Choroid plexus epithelial cell (primary cell): ENCODE measurements around the gene CNGA3.

Source experiments
- DNase-seq: peaks from one replicate; pipeline ENCODE4 v3.0.0-alpha.2; 2010; ENCODE audit warnings: low read depth
- H3K4me3 ChIP-seq: 2 replicates; pipeline ENCODE4 v1.5.1; 2011; ENCODE audit warnings: low read depth, mild to moderate bottlenecking, control low read depth, low read length, moderate library complexity
- TF ChIP-seq, protein P1 (sequence below): conservative IDR thresholded peaks from 2 replicates; pipeline ENCODE4 v1.5.1; 2011; ENCODE audit warnings: low read depth, mild to moderate bottlenecking, control low read depth, inconsistent platforms, low read length, moderate library complexity

CNGA3 gene

DNA sequence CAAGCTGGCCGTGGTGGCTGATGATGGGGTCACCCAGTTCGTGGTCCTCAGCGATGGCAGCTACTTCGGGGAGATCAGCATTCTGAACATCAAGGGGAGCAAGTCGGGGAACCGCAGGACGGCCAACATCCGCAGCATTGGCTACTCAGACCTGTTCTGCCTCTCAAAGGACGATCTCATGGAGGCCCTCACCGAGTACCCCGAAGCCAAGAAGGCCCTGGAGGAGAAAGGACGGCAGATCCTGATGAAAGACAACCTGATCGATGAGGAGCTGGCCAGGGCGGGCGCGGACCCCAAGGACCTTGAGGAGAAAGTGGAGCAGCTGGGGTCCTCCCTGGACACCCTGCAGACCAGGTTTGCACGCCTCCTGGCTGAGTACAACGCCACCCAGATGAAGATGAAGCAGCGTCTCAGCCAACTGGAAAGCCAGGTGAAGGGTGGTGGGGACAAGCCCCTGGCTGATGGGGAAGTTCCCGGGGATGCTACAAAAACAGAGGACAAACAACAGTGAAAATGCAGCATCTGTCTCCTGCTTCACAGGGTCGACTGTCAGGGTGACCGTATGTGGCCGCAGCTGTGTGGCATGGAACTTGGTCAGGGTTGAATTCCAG, 50.6 kb downstream of the CNGA3 start:
- no peak overlapping the region for H3K4me3 ChIP-seq
- TF ChIP-seq, protein P1, sequence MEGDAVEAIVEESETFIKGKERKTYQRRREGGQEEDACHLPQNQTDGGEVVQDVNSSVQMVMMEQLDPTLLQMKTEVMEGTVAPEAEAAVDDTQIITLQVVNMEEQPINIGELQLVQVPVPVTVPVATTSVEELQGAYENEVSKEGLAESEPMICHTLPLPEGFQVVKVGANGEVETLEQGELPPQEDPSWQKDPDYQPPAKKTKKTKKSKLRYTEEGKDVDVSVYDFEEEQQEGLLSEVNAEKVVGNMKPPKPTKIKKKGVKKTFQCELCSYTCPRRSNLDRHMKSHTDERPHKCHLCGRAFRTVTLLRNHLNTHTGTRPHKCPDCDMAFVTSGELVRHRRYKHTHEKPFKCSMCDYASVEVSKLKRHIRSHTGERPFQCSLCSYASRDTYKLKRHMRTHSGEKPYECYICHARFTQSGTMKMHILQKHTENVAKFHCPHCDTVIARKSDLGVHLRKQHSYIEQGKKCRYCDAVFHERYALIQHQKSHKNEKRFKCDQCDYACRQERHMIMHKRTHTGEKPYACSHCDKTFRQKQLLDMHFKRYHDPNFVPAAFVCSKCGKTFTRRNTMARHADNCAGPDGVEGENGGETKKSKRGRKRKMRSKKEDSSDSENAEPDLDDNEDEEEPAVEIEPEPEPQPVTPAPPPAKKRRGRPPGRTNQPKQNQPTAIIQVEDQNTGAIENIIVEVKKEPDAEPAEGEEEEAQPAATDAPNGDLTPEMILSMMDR, result no peak
- DNase-seq, result no peak

- no peak for DNase-seq
- no peak overlapping the region for H3K4me3 ChIP-seq
- TF ChIP-seq, protein P1, result no peak
Measured at GRCh38 chr2:98399140-98399539, 52.9 kb downstream of the CNGA3 start.

GRCh38 chr2:98403878-98404277, 57.6 kb downstream of the CNGA3 start:
- TF ChIP-seq, protein P1, result no peak
- H3K4me3 ChIP-seq, result no peak overlapping the region
- no peak for DNase-seq

- TF ChIP-seq, protein P1, result no peak
- no peak overlapping the region for H3K4me3 ChIP-seq
- no peak for DNase-seq
Measured at GRCh38 chr2:98404556-98405250, 58.4 kb downstream of the CNGA3 start.

- TF ChIP-seq, protein P1, result no peak
- H3K4me3 ChIP-seq, result no peak overlapping the region
- DNase-seq, result no peak
Measured at GRCh38 chr2:98405301-98405700, 59.0 kb downstream of the CNGA3 start.

DNA sequence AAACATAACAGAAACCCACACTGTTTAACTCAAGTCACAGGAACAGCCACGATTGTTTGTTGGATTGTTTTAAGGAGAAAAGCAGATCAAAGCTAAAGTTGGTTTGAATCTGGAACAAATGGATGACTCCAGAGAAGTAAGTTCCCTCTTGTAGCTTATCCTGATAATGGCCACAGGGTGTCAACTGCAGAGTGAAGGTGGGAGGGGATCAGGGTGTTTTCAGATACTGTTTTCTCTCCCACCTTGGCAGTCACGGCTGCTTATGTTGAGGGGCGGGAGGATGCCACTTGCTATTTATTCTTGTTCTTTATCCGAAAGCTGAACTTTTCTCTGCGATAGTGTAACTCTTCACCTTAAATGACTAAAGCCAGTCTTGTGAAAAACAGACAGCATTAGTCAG, 61.9 kb downstream of the CNGA3 start:
- TF ChIP-seq, protein P1, result no peak
- H3K4me3 ChIP-seq, result no peak overlapping the region
- DNase-seq, result no peak
